ENCODE measurements around the gene TRIM74. TPM values are rescaled to one million over a fixed set of nuclear protein-coding genes. Genes with fewer than 3 reads are reported as not detected.
"Not testable (repeated sequence)": the region's sequence is repeated elsewhere in the genome, so short reads cannot be mapped to it uniquely, and the experiment has no call there.

Gene TRIM74
- 0.12 TPM in 1 of 2 replicates, not detected in the other for total RNA-seq (2014; rRNA removed; shearing (Covaris generic))

DNA sequence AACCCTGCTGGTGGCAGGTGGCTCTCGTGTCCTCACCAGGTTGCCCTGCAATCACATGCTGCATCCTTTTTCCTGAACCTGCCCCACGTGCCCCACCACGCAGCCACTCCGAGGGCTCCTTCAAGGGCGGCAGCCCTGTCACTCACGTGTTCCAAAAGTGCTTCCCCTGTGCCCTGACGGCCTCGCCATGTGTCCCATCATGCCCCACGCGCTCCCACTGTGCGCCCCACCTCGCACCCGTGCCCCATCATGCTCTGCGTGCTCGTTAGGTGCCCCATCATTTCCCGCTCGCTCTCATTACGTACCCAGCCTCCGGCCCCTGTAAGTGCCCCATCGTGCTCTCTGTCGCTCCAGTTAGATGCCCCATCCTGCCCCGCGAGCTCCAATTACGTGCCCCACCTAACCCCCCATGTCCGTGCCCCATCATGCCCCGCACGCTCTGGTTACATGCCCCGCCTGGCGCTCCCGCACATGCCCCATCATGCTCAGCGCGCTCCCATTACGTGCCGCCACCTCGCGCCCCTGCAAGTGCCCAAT, at the start of gene TRIM74:
TRIM74 (minus strand) TSS at position 487 of the 537 bp plus-strand sequence. CDS start 3,309 bp downstream, outside the sequence.
- DNase-seq (ENCODE audit: low spot score), result not testable (repeated sequence)

DNA sequence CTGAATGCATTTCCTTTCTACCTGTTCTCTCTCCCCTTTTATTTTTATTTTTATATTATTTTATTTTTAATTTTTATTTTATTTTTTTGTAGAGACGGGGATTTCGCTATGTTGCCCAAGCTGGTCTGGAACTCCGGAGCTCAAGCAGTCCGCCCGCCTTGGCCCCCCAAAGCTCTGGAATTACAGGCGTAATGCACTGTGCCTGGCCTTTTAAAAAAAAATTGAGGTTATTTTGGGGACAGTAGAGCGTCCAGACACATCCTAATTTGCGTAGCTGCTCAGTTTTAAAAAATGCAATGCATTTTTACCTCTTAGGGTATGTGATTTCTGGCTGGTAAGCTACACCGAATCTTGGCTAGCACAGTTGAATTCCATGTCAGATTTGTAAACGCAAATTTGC, 37.2 kb upstream of the TRIM74 start:
- DNase-seq (ENCODE audit: low spot score), result not testable (repeated sequence)

DNA sequence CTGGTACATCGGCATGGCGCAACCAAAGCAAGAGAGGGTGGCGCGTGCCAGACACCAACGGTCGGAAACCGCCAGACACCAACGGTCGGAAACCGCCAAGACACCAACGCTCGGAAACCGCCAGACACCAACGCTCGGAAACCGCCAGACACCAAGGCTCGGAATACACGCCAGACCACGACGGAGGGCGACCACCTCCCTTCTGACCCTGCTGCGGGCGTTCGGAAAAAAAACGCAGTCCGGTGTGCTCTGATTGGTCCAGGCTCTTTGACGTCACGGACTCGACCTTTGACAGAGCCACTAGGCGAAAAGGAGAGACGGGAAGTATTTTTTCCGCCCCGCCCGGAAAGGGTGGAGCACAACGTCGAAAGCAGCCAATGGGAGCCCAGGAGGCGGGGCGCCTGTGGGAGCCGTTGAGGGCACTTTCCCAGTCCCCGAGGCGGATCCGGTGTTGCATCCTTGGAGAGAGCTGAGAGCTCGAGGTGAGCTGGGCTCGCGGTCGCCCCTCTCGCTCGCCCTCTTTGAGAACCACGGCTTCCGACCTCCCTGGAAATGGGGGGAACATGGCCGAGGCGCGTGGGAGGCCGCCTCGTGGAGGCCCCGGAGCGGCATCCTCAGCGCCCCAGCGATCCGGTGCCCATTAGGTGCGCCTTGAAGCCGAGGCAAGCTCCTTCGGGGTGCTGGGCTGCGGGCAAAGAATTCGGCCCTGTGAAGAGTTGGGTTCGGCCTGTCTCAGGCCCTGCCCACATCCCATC, 36.6 kb upstream of the TRIM74 start:
- peak; percentile 86 for DNase-seq (ENCODE audit: low spot score)

DNA sequence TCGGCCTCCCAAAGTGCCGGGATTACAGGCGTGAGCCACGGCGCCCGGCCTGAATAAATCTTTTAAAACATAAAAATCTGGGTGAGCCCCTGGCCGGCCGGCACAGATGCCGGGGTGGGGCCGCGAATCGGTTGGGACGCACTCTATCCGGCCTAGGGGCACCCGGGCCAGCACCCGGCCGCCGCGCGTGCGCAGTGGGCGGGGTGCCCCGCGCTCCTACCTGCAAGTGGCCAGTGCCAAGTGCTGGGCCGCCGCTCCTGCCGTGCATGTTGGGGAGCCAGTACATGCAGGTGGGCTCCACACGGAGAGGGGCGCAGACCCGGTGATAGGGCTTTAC, 36.1 kb upstream of the TRIM74 start:
- DNase-seq (ENCODE audit: low spot score), result not testable (repeated sequence)

DNA sequence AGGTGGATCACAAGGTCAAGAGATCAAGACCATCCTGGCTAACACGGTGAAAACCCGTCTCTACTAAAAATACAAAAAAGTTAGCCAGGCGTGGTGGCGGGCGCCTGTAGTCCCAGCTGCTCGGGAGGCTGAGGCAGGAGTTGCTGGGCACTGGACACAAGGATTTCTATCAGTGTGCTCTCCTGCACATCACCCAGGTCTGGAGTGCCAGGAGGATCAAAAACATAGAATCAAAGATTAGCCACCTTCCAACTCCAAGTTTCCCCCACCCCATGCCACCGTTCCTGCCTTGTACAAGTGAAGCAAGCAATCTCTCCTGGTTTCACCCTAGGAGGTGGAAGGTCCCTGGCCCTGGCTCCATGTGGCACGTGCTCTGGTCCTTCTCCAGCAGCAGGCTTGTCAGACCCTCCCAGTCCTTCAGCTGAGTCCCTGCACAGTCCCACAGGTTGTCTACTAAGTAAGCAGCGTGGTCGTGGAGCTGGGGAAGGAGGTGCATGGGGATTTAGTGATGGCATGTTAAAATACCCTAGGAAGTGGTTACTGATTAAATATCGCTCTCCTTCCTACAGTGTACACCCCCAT, 28.7 kb upstream of the TRIM74 start:
- not testable (repeated sequence) for DNase-seq (ENCODE audit: low spot score)

DNA sequence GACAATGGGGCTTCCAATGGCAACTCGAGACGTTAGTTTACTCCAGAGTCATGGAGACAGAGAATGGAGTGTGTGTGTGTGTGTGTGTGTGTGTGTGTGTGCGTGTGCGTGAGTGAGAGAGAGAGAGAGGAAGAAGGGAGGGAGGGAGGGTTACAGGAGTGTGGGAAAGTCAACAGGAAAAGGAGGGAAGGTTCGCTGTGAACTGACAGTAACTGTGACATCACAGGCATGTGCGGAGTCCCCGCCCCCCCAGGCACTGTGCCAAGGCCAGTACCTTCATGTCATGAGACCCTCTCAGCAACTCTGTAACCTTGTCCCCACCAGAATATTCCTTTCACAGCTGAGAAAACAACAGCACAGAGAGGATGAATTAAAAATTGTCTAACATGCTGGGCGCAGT, 28.2 kb upstream of the TRIM74 start:
- DNase-seq (ENCODE audit: low spot score), result not testable (repeated sequence)

DNA sequence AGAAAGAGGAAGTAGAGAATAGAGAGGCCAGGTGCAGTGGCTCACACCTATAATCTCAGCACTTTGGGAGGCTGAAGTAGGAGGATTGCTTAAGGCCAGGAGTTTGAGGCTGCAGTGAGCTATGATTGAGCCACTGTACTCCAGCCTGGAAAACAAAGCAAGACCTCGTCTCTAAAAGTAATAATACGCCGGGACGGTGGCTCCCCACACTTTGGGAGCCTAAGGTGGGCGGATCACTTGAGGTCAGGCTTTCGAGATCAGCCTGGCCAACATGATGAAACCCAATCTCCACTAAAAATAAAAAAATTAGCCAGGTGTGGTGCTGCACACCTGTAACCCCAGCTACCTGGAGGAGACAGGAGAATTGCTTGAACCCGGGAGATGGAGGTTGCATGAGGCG, 26.2 kb upstream of the TRIM74 start:
- not testable (repeated sequence) for DNase-seq (ENCODE audit: low spot score)

DNA sequence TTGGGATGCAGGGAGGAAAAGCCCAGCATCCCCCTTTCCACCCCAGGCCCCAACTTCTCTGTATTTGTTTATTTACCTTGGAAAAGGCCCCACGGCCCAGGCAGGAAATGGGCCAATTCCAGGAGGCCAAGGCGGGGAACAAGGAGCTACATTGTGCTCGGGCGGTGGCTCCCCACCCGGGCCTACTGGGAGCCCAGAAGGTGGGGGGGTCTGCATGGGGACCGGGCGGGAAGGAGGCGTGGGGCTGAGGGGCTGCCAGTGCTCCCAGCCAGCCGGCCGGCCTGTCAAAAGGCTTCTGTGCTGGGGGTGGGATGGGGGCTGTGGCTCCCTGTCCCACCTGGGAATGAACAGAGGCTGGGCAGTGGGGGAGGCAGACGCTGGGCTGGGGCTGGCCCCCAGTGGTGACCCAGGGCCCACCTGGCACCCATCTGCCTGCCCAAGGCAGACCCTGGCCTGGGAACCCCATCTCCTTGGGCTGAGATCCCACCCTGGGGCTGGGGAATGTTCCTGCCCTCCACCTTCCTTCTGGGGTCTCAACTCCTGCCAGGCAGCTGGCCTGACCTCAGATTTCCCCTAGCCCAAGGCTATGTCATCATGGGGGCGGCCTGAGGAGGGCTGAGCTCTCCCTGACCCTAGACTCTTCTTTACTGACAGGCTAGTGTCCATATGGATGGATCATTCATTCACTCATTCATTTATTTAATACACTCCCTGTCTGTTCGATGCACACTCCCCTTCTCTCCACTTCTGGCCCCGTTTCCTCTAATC, 21.1 kb upstream of the TRIM74 start:
- DNase-seq (ENCODE audit: low spot score), result not testable (repeated sequence)

DNA sequence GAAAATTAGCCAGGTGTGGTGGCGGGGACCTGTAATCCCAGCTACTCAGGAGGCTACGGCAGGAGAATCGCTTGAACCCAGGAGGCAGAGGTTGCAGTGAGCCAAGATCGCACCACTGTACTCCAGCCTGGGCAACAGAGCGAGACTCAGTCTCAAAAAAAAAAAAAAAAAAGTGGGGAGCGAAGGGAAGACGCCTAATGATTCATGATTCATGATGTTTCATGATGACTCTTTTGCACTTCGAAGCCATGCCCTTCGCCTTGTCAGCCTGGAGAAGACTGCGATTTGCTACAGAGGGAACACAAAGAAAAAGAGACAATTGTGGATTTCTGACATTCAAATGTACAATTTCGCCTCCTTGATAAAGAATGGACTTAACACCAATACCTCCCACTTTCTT, 12.8 kb upstream of the TRIM74 start:
- not testable (repeated sequence) for DNase-seq (ENCODE audit: low spot score)

DNA sequence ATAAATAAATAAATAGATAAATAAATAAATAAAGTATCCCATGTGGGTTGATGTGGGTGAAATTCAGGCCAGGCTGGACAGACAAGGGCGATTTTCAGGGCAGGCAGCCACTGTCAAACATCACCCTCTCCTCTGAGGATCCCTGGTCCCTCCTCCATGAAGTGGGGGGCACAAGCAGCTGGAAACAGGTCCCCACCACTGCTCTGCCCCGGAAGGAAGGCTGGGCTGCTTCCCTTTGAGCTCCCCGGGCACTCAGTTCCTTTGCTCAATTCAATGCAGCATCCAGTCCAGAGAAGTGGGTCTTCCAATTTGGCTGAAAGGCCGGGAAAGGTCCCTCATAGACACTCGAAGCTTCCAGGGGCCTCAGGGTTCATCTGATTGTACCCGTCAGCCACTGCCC, 11.1 kb upstream of the TRIM74 start:
- not testable (repeated sequence) for DNase-seq (ENCODE audit: low spot score)

DNA sequence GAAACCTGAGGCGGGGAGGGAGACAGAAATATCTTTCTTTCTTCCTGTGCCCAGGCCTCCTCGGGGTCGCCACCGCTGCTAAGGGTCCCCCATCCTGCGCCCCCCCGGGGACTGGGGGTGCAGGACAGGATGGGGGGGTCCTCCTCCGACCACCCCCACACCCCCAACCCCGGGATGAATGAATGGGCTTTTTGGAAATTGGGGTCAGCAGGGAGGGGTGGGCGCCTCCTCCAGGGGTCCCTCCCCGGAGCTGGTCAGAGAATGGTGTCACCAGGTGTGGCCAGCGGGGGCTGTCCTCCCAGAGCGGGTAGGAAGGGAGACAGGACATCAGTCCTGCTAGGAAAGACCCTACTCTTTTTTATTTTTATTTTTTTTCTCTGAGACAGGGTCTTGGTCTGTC, 7.2 kb upstream of the TRIM74 start:
- not testable (repeated sequence) for DNase-seq (ENCODE audit: low spot score)

DNA sequence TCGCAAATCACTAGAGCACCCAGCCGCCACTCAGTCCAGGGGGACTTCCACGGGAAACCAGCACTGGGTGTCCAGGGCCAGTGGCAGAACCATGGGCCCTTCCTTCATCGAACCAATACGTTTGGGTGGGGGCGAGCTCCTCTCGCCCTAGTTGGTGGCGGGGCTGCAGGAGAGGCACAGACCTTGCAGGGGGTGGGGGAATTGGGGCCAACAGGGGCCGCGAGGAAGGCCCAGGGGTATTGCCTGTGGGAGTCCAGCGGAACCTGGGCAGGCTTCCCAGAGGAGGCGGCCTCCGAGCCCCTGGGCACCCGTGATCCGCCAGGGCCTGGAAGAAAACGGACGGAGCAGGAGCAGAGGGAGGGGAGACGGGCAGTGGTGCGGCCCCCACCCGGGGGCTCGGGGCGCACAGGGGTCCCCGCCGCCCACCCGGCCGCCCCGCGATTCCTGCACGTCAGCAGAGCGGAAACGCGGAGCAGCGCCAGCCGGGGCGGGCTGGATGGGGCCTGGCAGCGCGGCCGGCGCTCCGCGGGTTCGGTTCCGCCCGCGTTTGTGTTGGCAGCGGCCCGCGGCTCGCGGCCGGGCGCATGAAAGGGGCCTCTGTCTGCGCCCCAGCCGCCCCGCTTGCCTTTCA, 6.5 kb upstream of the TRIM74 start:
- DNase-seq (ENCODE audit: low spot score), result not testable (repeated sequence)

DNA sequence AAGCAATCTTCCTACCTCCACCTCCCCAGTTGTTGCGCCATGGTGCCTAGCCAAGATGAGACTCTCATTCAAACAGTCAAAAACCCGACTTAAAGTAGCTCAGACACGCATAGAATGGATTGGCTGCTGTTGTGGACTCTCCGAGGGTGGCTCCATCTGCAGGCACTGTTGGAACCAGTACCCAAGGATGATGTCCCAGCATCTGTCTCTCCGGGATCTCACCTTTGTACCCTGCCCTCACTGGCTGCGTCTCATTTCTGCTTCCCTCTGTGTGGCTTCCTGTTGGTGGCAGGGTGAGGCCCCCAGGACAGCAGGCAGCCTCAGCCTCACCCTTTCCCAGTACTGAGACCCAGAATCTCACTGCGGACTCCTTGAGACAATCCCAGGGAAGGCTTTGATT, 5.5 kb upstream of the TRIM74 start:
- not testable (repeated sequence) for DNase-seq (ENCODE audit: low spot score)

DNA sequence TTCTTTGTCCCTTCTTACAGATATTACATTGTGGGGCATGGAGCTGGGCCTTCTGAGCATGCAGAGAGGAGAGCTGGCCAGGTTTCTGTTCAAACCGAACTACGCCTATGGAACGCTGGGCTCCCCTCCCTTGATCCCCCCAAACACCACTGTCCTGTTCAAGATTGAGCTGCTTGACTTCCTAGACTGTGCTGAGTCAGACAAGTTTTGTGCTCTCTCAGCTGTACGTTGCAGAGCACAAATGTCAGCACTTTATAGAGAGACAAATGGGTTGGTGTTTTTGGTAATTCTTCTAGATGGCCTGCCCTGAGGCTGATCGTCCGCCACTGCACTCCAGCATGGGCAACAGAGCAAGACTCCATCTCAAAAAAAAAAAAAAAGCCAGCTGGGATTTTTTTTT, 2.2 kb upstream of the TRIM74 start:
- DNase-seq (ENCODE audit: low spot score), result not testable (repeated sequence)

DNA sequence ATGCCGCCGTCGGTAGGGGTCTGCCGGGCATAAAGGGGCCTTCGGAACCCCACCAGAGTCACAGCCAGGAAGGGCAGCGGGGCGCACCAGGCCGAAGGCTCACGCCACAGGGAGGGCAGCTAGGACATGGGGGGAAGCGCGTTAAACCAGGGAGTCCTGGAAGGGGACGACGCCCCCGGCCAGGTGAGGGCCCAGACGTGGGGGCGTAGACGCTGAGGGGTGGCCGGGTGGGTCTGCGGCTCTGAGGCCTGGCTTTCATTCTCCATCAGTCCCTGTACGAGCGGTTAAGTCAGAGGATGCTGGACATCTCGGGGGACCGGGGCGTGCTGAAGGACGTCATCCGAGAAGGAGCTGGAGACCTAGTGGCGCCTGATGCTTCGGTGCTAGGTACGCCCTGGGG, 422 bp upstream of the TRIM74 start:
- not testable (repeated sequence) for DNase-seq (ENCODE audit: low spot score)

DNA sequence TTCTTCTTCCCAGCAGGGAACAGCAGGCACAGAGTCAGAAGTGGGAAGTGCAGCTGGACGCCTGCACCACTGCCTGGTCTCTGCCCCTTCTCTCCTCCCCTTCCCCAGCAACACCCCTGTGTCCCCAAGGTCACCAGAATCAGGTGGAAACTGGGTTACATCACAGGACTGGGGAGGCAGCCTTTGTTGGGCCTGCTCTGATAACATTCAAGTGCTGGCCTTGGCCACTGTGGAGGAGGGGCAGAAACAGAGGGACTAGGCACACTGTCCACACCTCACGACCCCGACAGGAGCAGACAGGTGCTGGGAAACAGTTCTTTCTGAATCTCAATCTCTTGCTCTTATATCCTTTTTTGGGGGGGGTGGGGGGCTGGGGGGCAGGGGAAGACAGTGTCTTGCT, 2.4 kb downstream of the TRIM74 start:
- not testable (repeated sequence) for DNase-seq (ENCODE audit: low spot score)

DNA sequence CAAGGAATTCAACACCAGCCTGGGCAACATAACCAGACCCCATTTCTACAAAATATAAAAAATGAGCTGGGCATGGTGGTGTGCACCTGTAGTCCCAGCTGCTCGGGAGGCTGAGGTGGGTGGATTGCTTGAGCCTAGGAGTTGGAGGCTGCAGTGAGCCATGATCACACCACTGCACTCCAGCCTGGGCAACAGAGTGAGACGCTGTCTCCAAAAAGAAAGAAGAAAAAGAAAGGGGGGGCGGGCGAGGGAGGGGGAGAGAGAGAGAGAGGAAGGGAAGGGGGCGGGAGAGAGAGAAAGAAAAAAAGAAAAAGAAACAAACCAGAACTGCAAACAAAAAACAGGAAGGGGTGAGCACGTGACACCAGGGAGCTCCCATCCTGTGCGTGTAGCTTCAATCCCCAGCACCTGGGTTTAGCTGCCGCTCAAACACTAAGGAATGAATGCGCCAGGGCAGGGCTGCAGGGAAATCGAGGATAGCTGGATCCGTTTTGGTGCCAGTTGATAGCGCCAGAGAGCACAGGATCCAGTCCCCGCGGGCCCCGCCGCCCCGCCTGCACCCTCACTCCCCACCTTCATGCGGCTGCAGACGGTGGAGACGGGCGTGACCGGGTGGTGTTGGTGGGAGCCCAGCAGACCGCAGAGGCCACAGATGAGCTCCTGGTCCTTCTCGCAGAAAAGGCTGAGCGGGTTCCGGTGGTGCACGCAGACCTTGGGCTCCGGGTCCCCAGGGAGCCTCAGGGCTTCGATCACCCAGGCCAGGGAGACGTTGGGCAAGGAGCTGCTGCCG, 3.9 kb downstream of the TRIM74 start:
- not testable (repeated sequence) for DNase-seq (ENCODE audit: low spot score)

DNA sequence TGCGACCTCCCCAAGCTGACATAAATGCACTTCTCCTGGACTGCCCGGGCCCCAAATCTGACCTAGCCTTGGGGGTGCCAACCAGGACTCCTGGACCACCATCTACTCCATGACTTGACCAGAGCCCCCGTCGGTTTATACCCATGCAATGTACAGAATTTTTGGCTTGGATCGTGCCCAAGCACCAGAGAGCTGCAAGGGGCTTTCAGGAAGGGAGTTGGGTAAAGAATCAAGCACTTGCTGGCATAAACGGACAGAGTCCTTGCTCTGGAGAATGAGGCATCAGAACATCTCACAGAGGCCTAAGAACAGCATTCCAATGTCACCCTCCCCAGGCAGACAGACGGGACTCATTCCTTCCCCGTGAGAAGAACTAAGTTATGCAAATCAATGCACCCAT, 6.2 kb downstream of the TRIM74 start:
- DNase-seq (ENCODE audit: low spot score), result not testable (repeated sequence)

DNA sequence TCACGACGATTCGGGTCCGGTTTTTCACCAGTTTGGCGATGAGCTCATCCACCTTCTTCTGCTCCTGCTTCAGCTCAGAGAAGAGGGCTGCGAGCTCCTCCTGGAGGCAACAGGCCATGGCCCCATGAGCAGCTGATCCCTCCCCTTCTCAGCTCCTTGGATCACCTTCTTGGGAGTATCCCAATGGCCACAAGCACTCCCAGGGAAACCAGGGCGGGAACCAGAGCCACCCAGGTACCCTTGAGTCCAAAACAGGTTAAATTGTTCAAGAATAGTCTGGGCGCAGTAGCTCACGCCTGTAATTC, 8.0 kb downstream of the TRIM74 start:
- DNase-seq (ENCODE audit: low spot score), result not testable (repeated sequence)

DNA sequence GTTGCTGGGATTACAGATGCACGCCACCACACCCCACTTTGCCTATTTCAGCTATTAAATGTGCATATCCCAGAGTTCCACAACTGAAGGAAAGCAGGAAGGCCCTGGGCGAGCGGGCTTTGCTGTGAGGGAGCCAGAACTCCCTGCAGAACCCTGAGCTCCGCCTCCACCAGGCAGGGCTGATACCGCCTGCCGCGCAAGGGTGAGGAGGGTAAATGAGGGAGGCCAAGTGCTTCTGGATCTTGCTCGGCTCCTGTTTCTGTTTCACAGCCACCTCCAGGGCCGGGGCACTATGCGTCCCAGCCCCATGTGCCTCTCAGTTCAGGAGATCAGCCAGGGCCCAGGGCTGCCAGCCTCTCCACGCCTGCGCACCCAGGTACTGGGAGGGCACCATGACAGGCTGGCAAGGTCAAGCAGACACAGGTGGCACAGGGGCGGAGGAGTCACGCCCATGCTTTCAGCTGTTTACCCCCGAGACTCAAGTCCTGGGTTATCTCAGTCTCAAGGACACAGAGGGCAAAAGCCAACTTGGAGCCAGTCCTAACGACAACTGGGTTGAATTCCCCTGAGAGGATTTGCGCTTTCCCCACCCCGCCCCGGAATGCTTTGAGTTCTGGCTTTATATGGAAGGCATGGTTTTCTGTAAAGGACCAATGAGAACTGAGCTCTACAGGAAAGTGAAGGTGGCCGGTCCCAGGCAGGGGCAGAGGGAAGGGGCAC, 8.5 kb downstream of the TRIM74 start:
- DNase-seq (ENCODE audit: low spot score), result not testable (repeated sequence)

DNA sequence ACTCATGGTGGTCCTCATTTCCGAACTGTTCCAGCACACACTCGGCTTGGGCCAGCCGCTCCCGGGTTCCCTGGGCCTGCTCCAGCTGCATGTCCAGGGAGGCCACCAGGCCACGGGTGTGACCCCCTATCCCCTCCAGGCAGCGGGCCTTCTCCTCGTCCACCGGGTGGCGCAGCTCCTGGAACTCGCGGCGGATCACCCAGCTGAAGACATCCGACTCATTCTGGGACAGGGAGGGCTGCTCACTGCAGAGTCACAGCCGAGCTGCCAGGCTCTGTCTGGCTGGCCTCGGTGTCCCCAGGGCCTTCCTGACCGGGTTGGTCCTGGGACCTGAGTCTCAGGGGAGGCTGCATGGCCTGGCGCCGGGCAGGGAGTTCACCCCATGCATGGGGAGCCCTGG, 9.2 kb downstream of the TRIM74 start:
- not testable (repeated sequence) for DNase-seq (ENCODE audit: low spot score)
